ENCODE results near the gene SRCAP.

The SRCAP gene

DNA sequence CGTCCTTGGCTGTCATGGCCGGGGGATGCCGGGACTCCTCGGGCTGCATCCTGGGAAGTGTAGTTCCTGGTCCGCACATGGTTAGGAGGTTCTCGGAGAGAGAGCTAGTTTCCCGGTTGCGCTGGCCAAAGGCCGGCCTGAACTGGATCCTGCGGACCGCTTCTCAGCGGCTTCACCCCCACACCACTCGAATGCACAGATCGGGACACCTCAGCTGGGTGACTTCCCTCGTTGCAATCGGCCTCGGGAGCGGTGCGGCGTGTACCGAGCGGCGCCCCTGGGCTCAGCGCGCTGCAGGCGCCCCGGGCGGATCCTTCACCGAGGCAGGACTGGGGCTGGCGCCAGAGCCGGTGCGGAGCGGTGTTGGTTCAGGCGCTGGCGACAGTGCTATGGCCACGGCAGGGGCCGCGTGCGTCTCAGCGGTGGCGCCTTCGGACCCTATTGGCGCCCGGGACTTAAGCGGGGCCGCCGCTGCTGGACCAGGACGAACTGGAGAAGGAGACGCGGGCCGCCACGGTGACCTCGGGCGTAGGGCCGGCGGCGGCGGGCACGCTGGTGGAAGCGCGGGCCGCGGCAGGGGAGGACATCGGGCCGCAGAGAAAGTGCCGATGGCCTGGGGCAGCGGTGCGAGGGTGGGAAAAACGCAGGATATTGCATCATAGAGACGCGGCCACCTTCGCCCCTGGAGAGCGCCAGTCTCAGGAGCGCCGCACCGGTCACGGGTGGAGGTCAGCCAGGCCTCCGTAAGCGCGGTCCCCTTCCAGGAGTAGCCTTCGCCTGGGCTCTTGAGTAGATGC, 76.6 kb downstream of the SRCAP start:
- peak; percentile 77 for DNase-seq (ENCODE audit: low read depth)

DNA sequence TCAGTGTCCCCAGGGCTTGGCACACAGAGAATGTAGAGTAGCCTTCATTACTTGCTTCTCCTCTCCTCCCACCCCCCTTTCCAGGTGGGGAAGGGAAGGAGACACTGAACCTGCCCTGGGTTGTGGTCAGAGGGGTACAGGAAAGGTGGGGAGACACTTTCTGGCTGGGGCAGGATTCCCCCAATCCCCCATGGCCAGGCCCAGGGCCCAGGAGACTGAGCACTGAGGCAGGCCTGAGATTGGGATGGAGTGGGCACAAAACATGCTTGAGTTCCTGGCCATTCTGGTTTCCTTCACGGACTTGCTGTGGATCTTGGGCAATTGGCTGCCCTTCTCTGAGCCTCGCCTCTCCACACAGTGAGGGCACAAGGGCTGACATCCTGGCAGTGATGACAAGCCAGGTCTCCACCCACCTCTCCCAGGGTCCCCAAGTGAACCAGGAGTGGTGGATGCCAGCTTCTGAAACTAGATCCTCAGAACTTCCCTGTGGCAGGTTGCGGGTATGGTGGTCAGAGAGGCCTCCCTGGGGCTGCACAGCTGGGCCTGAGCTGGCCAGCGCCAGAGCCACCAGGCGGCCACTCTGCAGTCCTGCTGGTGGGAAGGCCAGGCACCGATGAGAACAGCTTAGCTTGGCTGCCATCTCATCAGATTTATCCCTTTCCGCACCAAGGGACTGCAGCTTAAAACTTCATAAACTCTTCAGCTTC, 78.8 kb downstream of the SRCAP start:
- no peak for DNase-seq (ENCODE audit: low read depth)

DNA sequence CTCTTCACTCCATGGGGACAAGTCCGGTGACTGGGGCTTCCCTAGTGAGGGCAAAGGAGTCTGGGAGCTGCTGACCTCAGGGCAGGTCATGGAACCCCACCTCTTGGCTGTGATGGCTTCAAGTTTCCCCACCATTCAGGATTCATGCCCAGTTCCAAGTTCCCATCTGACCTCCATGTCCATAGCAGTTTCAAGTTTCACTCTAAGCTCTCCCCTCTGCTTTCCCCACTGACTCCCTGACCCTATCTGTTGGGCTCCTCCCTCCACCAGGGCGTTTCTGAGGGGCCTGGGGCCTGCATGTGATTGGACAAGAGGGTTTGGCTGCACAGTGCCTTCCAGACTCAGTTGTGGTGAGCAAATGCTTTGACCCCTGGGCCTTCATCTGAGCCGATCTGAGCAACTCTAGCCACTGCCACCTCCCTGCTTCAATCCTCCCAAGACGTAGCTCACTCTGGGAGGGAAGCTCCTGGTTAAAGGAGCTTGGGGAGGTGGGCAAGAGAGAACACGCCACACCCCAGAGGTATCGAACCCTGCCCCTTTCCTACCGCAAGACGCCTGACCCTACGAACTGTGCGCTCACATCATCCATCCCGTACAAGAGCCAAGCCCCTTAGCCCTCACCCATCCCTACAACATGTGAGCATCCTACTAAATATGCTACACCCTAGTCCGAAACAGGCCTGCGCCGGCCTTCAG, 79.7 kb downstream of the SRCAP start:
- no peak for DNase-seq (ENCODE audit: low read depth)

DNA sequence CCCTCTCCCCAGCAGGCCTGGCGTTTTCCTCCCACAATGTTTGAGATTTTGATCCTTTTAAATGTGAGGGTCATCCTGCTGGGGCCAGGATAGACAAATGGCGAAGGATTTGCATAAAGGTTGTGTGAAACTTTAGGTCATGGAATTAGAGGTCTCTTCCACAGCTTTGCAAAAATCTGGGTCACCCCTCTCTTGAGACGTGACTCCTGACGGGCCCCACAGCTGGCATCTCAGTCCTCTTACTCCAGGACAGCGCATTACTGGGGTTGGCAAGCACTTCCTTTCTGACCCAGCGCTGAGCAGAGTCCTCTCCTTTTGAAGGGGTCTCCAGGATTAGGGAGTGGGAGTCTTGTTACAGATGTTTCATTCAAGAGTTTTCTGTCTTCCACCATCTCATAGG, 80.6 kb downstream of the SRCAP start:
- DNase-seq (ENCODE audit: low read depth), result no peak

DNA sequence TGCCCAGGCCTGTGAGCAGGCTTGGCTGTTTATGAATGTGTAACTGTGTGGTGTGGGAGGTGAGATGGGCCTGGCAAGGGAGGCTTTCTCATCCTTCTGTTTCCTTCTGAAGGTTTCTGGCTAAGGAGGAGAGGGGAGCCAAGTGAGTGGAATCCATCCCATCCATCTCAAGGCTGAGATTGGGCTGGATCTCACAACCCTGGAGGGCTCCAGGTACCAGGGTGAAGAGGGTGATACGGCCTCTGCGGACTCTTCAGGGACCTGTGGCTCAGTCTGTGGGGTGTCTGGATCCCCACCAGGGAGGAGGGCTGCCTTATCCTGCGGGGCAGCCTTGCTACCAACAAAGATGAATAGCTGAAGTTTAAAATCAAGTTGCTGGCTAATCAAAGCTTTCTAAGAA, 81.0 kb downstream of the SRCAP start:
- no peak for DNase-seq (ENCODE audit: low read depth)

DNA sequence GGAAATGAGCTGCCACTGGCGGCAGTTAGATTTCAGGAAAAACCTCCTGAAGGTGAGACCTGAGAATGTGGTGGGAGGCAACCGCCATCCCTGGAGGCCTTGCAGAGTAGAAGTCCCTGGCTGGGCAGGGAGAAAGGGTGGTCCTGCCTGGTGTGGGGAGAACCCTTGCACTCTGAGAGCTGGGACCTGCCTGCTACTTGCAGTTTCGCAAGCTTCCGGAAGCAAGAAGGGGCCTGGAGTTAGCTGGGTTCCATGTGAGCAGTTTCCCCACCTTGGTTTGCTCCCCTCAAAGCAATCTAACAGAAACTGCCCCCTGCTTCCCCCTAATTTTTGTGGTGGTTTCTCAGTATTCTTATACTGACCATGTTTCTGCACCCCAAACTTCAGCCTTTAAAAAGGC, 81.6 kb downstream of the SRCAP start:
- no peak for DNase-seq (ENCODE audit: low read depth)

DNA sequence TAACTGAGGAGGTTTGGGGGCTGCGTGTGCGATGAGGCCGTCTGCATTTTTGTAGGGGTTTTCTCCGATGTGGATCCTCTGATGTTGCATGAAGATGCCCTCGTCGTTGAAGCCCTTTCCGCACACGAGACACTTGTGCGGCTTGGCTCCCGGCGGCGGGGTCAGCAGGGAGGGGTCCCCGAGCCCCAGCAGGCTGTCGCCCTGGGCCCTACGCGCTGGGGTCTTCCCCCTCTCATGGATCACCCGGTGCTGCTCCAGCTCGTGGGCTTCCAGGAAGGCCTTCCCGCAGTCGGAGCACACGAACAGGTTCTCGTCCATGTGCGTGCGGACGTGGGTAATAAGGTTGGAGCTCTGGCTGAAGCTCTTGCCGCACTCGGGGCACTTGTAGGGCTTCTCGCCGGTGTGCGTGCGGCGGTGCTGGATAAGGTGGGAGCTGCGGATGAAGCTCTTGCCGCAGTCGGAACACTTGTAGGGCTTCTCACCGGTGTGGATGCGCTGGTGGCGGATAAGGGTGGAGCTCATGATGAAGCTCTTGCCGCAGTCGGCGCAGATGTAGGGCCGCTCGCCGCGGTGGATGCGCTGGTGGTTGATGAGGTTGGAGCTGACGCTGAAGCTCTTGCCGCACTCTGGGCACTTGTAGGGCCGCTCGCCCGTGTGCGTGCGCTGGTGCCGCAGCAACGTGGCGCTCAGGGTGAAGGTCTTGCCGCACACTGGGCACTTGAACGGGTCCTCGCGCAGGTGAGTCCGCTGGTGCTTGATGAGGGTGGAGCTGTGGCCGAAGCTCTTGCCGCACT, 83.7 kb downstream of the SRCAP start:
- no peak for DNase-seq (ENCODE audit: low read depth)

DNA sequence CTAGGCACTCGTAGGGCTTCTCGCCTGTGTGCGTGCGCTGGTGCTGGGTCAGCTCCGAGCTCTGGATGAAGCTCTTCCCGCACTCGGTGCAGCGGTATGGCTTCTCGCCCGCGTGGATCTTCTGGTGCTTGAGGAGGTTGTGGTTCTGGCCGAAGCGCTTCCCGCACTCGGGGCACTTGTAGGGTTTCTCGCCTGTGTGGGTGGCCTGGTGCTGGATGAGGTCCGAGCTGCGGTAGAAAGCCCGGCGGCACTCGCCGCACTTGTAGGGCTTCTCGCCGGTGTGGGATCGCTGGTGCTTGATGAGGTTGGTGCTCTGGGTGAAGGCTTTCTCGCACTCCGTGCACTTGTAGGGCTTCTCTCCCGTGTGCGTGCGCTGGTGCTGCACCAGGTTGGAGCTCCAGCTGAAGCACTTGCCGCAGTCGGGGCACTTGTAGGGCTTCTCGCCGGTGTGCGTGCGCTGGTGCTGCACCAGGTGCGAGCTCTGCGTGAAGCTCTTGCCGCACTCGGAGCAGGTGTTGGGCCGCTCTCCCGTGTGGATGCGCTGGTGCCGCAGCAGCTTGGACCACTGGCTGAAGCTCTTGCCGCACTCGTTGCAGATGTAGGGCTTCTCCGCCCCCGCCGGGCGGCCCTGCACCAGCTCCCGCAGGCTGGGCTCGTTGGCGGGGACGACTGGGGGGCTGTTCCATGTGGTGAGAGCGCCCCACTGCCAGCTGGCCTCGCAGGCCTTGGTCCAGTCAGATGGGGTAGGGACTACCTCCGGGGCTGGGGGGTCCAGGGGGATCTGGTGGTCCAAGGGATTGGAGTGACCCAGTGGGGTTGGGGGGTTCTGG, 84.5 kb downstream of the SRCAP start:
- no peak for DNase-seq (ENCODE audit: low read depth)

DNA sequence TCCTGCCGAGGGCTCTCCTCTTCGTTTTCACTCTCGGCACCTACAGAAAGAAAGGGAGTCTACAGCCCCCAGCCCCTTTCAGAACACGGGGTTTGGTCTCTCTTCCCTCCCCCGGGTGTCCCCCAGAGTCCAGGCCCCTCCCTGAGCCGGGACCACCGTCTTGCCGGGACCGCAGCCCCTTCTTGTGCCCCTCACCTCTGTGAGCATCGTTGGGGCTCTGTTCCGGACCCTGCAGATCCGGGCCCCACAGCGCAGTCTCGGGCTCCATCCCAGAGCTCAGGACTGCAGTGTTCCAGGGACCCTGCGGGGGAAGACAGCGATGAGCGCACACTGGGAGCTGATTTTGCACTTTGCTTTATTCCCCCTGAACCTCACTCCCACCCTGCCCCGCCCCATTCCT, 85.2 kb downstream of the SRCAP start:
- DNase-seq (ENCODE audit: low read depth), result no peak

DNA sequence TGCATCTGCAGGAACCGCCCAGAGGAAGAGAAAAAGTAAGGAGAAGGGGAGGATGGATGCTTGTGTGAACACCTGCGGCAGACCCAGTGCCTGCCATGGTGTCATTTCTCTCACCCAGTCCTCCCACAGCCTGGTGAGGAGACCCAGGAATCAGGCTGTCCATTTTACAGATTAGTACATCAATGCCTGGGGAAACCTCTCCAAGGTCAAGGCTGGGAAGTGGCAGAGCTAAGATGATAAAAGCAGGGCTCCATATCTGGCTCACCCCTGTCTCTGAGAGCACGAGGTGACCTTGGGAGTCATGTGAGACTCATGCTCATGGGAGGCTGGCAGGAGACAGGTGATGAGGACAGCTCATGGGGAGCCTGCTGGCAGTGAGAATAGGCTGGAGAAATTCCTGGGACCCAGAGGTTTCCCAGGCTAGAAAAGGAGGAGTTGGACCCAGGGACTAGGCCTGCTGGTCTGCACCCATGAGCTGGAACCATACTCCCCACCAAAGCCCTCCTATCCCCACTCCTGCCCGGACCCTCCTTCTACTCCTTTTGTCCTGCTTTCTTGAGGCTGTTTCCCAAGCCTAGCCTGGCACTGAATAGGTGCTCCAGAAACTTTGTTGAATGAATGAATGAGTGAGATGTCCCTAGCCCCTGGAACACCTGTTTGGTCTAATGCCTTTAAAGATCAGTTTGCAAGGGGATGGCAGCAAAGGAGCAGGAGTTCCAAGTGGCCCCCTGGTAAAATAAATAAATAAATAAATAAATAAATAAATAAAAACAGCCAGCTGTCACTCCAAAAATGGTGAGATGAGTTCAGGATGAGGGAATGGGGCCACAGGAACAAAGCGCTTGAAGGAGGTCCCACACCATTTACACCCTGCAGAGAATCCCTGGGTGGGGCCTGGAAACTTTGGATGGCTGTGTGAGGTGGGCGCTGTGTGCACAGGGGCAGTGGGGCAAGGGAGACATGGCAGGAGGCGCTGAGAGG, 86.4 kb downstream of the SRCAP start:
- no peak for DNase-seq (ENCODE audit: low read depth)

DNA sequence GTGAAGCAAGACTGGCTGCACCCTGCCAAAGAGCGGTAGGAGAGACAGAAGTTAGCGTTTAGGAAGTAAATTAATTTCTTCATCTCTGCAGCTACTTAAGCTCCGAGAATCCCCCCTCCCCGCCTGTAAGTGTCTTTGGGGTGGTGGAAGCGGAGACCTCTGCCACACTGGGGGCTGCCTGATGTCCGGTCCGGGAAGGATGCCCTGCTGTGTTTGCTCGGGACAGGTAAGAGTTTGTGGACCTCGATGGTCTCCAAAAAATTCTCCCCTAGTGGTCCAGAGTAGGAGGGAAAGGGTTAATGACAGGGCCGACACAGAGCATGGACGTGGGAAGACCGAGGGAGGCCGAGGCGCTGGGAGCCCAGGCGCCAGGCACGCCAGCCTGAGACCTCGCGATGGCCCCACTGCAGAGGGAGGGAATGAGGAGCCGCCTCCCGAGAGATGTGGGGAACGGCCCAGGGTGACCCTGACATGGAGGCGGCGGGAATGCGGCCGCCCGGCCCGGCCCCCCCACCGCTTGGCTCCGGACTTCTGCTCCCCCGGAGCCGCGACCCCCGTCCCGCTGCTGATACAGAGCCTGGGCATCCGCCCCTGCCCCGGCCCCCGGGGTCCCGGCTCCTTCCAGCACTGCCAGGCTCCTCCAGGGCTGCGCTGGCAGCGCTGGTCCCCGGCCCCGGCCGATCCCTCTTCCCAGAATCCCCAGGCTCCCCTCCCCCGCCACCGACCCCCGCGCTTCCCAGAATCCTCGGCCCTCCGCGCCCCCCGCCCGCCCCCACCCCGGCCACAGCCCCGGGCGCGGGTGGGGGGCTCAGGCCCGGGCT, 87.4 kb downstream of the SRCAP start:
- DNase-seq (ENCODE audit: low read depth), result no peak

DNA sequence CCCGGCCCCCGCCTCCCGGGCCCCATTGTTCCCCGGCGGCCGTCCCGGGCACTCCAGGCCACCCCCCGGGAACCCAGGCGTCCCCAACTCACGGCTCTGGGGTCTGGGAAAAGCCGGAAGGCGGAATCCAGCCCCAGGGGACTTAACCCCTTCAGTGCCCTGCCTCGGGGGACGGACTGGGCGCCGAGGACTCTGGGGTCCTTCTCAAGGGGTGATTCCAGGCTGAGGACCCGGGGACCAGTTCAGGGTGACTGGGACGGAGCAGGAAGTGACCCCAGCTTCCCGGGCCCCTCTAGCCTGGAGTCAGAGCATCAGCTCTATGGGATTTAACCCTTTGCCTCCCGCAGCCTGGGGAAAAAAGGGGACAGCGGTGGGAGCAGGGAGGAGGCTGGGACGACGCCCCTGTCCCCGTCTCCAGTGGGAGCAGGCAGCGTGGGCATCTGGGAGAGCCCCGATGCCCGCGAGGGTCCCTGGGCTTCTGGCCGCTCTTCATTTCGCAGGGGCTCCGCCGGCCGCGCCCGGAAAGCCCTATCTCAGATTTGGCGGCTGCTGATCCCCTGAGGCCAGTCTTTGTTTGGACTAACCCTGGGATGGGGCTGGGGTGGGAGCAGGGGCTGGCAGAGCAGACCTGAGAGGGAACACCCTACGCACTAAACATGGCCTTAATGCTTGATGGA, 88.1 kb downstream of the SRCAP start, which contains the start of gene ZNF629:
ZNF629 (minus strand) TSS at position 270 of the 677 bp plus-strand sequence. CDS start 2,723 bp downstream, outside the sequence.
- DNase-seq (ENCODE audit: low read depth), result peak; percentile 44

DNA sequence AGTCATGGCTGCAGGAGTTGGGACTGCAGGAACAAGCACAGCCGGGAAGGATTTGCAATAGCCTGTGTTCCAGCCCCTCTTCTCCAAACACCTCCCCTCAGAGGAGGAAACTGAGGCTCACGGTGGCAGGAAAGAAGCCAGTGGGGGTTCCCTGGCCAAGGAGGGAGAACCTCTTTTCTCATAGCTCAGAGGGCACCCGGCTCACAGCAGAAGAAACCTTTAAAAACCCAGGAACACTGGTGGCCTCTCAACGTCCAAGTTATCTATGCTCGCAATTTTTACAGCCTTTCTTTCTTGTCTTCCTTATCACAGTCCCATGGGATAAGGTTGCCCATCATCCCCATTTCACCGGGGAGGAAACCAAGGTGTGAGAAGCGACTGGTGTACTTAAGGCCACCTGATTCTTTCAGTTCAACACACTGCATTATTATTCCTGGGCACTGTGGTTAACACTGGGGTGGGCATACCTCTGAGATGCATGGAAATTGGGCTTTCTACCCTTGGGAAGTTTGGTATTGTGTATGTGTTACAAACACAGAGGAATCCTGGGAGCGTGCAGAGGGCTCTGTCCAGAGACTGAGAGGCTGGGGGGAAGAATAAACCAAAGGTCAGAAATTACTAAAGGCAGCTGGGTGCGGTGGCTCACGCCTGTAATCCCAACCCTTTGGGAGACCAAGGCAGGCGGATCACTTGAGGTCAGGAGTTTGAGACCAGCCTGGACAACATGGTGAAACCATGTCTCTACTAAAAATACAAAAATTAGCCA, 88.8 kb downstream of the SRCAP start:
- no peak for DNase-seq (ENCODE audit: low read depth)

Measured in CMK (cell line).